GM21723 (cell line): Measurements from ENCODE around the gene NPDC1.
"Not testable (repeated sequence)": the region's sequence is repeated elsewhere in the genome, so short reads cannot be mapped to it uniquely, and the experiment has no call there.

Experiments
- ATAC-seq: cut with Tn5 transposase; IDR thresholded peaks from one replicate; pipeline ENCODE4 v1.9.1; 2021; ENCODE audit warnings: mild to moderate bottlenecking, moderate library complexity; ENCODE audit not compliant: unreplicated experiment

NPDC1 gene

GRCh38 chr9:137014166-137014565 lies 31.8 kb downstream of the NPDC1 start:
- no peak for ATAC-seq

- no peak for ATAC-seq
Observed at GRCh38 chr9:137013571-137013940, 32.4 kb downstream of the NPDC1 start.

- no peak for ATAC-seq
Observed at GRCh38 chr9:137012694-137013570, 33.0 kb downstream of the NPDC1 start.

- ATAC-seq = no peak
Observed at GRCh38 chr9:137011907-137012675, 33.9 kb downstream of the NPDC1 start.

- no peak for ATAC-seq
Observed at GRCh38 chr9:137011156-137011555, 34.8 kb downstream of the NPDC1 start.

- no peak for ATAC-seq
Observed at GRCh38 chr9:137009938-137010732, 35.8 kb downstream of the NPDC1 start.

- no peak for ATAC-seq
Observed at GRCh38 chr9:137009217-137009616, 36.8 kb downstream of the NPDC1 start.

- ATAC-seq = no peak
Observed at GRCh38 chr9:137008312-137008711, 37.7 kb downstream of the NPDC1 start.

GRCh38 chr9:137007816-137008270 lies 38.1 kb downstream of the NPDC1 start:
- no peak for ATAC-seq

- ATAC-seq = no peak
Observed at GRCh38 chr9:137007108-137007815, 38.7 kb downstream of the NPDC1 start.

- no peak for ATAC-seq
Observed at GRCh38 chr9:137006116-137007003, 39.6 kb downstream of the NPDC1 start.

- ATAC-seq = not testable (repeated sequence)
Observed at GRCh38 chr9:137004285-137004684, 41.7 kb downstream of the NPDC1 start.

GRCh38 chr9:137002646-137003041 lies 43.3 kb downstream of the NPDC1 start:
- ATAC-seq = no peak

- ATAC-seq = no peak
Observed at GRCh38 chr9:137001857-137002645, 43.9 kb downstream of the NPDC1 start.

- ATAC-seq = peak; percentile 72
Observed at GRCh38 chr9:137000177-137000930, 45.6 kb downstream of the NPDC1 start.

GRCh38 chr9:136997830-136998234 lies 48.1 kb downstream of the NPDC1 start:
- ATAC-seq = no peak

- no peak for ATAC-seq
Observed at GRCh38 chr9:136997371-136997770, 48.6 kb downstream of the NPDC1 start.
